CD14-positive monocyte (primary cell): ENCODE data around the gene TSPOAP1. TPM values are rescaled to one million over a fixed set of nuclear protein-coding genes. Genes with fewer than 3 reads are reported as not detected.

Experiments used
- DNase-seq, 3 donors: peaks; one replicate each; pipeline ENCODE4 v3.0.0-alpha.2; 2011 to 2022
- H2AFZ ChIP-seq: 2 replicates; pipeline ENCODE4 v1.6.0; 2012; ENCODE audit warnings: mild to moderate bottlenecking, low read depth, low read length, inconsistent platforms; ENCODE audit not compliant: insufficient read depth, poor library complexity, severe bottlenecking
- H3K27ac ChIP-seq, 2 donors: 1 replicate in 1 of 2; 2 replicates in 1 of 2; pipeline ENCODE4 v1.5.1; 2012 to 2013; ENCODE audit warnings: low read length in 2 of 2, control low read depth in 1 of 2, inconsistent platforms in 1 of 2, low read depth in 1 of 2, mild to moderate bottlenecking in 1 of 2
- H3K27me3 ChIP-seq, 2 donors: one replicate each; pipeline versions ENCODE4 v1.6.0 to v1.6.1; 2011 to 2013; ENCODE audit warnings: low read length in 2 of 2; ENCODE audit not compliant: control insufficient read depth in 2 of 2, insufficient read depth in 2 of 2
- H3K36me3 ChIP-seq, 2 donors: replicated peaks in 1 of 2; 1 replicate in 1 of 2; 2 replicates in 1 of 2; pipeline versions ENCODE4 v1.5.1 to v1.6.1; 2012 to 2013; ENCODE audit warnings: low read length in 2 of 2, control low read depth in 1 of 2, inconsistent platforms in 1 of 2, mild to moderate bottlenecking in 1 of 2; ENCODE audit not compliant: insufficient read depth in 2 of 2, control insufficient read depth in 1 of 2
- H3K4me1 ChIP-seq, 2 donors: 1 replicate in 1 of 2; 2 replicates in 1 of 2; pipeline versions ENCODE4 v1.5.1 to v1.6.1; 2012 to 2013; ENCODE audit warnings: low read length in 2 of 2, control low read depth in 1 of 2, inconsistent platforms in 1 of 2, mild to moderate bottlenecking in 1 of 2, moderate library complexity in 1 of 2; ENCODE audit not compliant: insufficient read depth in 2 of 2, control insufficient read depth in 1 of 2
- H3K4me2 ChIP-seq: replicated peaks from 2 replicates; pipeline ENCODE3; 2012; ENCODE audit warnings: low read length, moderate library complexity, mild to moderate bottlenecking; ENCODE audit not compliant: poor library complexity, severe bottlenecking; ENCODE audit errors: extremely low read depth
- H3K4me3 ChIP-seq, 3 experiments: fragments of 200-600 bp in 1 of 3; sonication (generic) in 1 of 3; replicated peaks in 1 of 3; 1 replicate in 2 of 3; 2 replicates in 1 of 3; pipeline ENCODE4 v1.5.1; 2011 to 2013; ENCODE audit warnings: low read length in 3 of 3, mild to moderate bottlenecking in 3 of 3, control low read depth in 2 of 3, low read depth in 2 of 3, inconsistent platforms in 1 of 3, moderate library complexity in 1 of 3
- H3K79me2 ChIP-seq: 2 replicates; pipeline ENCODE4 v1.6.0; 2012; ENCODE audit warnings: mild to moderate bottlenecking, control low read depth, inconsistent platforms, low read length, moderate library complexity; ENCODE audit not compliant: insufficient read depth
- H3K9ac ChIP-seq: 2 replicates; pipeline ENCODE4 v1.6.0; 2017; ENCODE audit warnings: low read length, mild to moderate bottlenecking; ENCODE audit not compliant: insufficient read depth, poor library complexity, severe bottlenecking
- H3K9me3 ChIP-seq, 2 donors: replicated peaks in 1 of 2; 1 replicate in 1 of 2; 2 replicates in 1 of 2; pipeline versions ENCODE4 v1.5.1 to v1.6.1; 2012 to 2013; ENCODE audit warnings: low read length in 2 of 2, control low read depth in 1 of 2; ENCODE audit not compliant: control insufficient read depth in 1 of 2, insufficient read depth in 1 of 2
- H4K20me1 ChIP-seq: 2 replicates; pipeline ENCODE4 v1.6.0; 2012; ENCODE audit warnings: mild to moderate bottlenecking, low read length, control low read depth, moderate library complexity; ENCODE audit not compliant: insufficient read depth
- H3K27ac Mint-ChIP-seq, 7 donors: one replicate each; pipeline ENCODE4 v1.8.0; 2020; ENCODE audit warnings: mild to moderate bottlenecking in 7 of 7, mixed read lengths in 7 of 7, moderate library complexity in 6 of 7, inconsistent platforms in 2 of 7
- H3K27me3 Mint-ChIP-seq, 3 donors: one replicate each; pipeline ENCODE4 v1.8.0; 2021 to 2022; ENCODE audit warnings: low read depth in 3 of 3, mild to moderate bottlenecking in 3 of 3, mixed read lengths in 3 of 3, moderate library complexity in 3 of 3, inconsistent platforms in 1 of 3
- H3K36me3 Mint-ChIP-seq, 2 donors: one replicate each; pipeline ENCODE4 v1.8.0; 2020; ENCODE audit warnings: mixed read lengths in 2 of 2, inconsistent platforms in 1 of 2, mild to moderate bottlenecking in 1 of 2
- H3K4me1 Mint-ChIP-seq: one replicate; pipeline ENCODE4 v1.8.0; 2020; ENCODE audit warnings: mild to moderate bottlenecking, mixed read lengths
- H3K4me3 Mint-ChIP-seq, 2 donors: one replicate each; pipeline ENCODE4 v1.8.0; 2020; ENCODE audit warnings: mild to moderate bottlenecking in 2 of 2, mixed read lengths in 2 of 2, moderate library complexity in 1 of 2
- H3K9me3 Mint-ChIP-seq, 7 donors: one replicate each; pipeline ENCODE4 v1.8.0; 2020 to 2022; ENCODE audit warnings: mixed read lengths in 7 of 7, mild to moderate bottlenecking in 6 of 7, moderate library complexity in 6 of 7, inconsistent platforms in 2 of 7
- WGBS: methylation state at CpG from one replicate; pipeline ENCODE4 v1.1.5; 2013; ENCODE audit warnings: missing lambda C conversion rate; ENCODE audit not compliant: insufficient coverage; 5-methylcytosine and 5-hydroxymethylcytosine counted together
- intact Hi-C, 2 donors: fragments of 100-400 bp; cut with micrococcal nuclease; formaldehyde crosslinking; loops; one replicate each; pipeline versions ENCODE4 v1.15.0 to v1.15.1; 2023
- polyA plus RNA-seq, 3 donors: library from polyadenylated mRNA; depleted of rRNA in 1 of 3; unstranded in 2 of 3; stranded (reverse) in 1 of 3; fragments of 300-500 nt in 2 of 3; fragments of >200 nt in 1 of 3; fragmentation: Illumina TruSeq in 2 of 3; gene quantifications; 1 replicate in 2 of 3; 2 replicates in 1 of 3; pipeline ENCODE4 v1.2.3, GENCODE V29; 2012 to 2021
- TF ChIP-seq, protein P1 (sequence below): fragments of 200-600 bp; IDR thresholded peaks from one replicate; pipeline ENCODE4 v1.8.0; 2022; ENCODE audit warnings: antibody characterized with exemption, mild to moderate bottlenecking

The TSPOAP1 gene
- polyA plus RNA-seq, 3 donors, result 0.10 to 14.0 (median 0.18) TPM

DNA sequence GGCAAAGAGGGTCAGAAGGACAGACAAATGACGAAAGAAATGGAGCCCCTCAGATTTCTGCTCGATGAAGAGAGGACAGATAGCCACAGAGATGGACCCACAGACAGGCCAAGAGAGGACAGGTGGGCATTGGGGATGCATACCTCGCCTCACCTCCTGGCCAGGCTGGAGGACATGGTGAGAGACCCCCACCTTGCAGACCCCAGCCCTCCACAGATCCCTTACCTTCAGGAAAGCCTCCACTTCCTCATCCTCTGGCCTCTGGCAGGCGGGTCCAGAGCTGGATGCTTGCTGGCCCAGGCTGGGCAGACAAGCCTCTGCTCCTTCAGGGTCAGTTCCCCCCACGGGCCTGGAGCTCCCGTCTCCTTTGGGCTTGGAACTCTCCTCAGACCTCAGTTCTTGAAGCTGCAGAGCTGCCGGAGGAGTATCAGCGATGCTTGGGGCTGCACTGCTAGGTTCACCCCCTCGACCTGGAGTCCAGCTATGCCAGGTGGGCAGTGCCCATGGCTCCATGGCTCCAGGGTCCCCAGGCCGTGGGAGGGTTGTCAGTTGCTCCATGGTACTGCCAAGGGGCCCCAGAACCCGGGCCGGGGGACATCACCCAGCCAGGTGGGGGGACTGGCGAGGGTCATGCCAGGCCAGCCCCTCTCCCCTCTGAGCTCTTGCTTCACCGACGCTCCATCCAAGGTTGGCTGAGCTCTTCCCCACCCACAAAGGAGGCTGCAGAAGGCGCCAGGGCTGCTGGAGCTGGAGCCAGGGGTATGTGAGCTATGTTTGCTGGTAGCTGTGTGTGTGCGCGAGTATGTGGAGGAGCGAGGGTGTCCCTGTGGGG is 1.0 kb downstream of the TSPOAP1 start:
- TF ChIP-seq, protein P1, sequence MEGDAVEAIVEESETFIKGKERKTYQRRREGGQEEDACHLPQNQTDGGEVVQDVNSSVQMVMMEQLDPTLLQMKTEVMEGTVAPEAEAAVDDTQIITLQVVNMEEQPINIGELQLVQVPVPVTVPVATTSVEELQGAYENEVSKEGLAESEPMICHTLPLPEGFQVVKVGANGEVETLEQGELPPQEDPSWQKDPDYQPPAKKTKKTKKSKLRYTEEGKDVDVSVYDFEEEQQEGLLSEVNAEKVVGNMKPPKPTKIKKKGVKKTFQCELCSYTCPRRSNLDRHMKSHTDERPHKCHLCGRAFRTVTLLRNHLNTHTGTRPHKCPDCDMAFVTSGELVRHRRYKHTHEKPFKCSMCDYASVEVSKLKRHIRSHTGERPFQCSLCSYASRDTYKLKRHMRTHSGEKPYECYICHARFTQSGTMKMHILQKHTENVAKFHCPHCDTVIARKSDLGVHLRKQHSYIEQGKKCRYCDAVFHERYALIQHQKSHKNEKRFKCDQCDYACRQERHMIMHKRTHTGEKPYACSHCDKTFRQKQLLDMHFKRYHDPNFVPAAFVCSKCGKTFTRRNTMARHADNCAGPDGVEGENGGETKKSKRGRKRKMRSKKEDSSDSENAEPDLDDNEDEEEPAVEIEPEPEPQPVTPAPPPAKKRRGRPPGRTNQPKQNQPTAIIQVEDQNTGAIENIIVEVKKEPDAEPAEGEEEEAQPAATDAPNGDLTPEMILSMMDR, result no peak
- peaks cover 11 to 38% of the 10 kb centered on the region in 2 donors for H3K27me3 ChIP-seq
- H3K4me3 ChIP-seq, result peak overlapping the region in 1 of 3 experiments; percentile 100
- H3K36me3 ChIP-seq, result peaks cover 9 to 18% of the 10 kb centered on the region in 2 donors
- intact Hi-C loops, result loop anchor here in 1 of 2 donors (2.0 to 5.0 kb wide), 3 partner anchors 35 to 50 kb away; no protein-coding TSS in a partner anchor
- peaks cover 58% of the 10 kb centered on the region for H3K4me1 Mint-ChIP-seq
- H4K20me1 ChIP-seq, result peaks cover 74% of the 10 kb centered on the region
- peak overlapping the region; percentile 99 for H3K4me2 ChIP-seq
- peak overlapping the region; percentile 98 for H3K9ac ChIP-seq
- H3K4me1 ChIP-seq, result peaks cover 64 to 67% of the 10 kb centered on the region in 2 donors
- DNase-seq, result peak in 1 of 3 donors; percentile 33
- H3K9me3 ChIP-seq, result peaks cover 0 to 6% of the 10 kb centered on the region in 2 donors
- peaks cover 60% of the 10 kb centered on the region for H3K79me2 ChIP-seq
- H3K4me3 Mint-ChIP-seq, result peak overlapping the region; percentile 75 to 79
- peaks cover 35 to 45% (median 45%) of the 10 kb centered on the region in 3 donors for H3K27me3 Mint-ChIP-seq
- 11% methylated on average over 11 of the region's 19 CpGs for WGBS
- H3K27ac ChIP-seq, result peak overlapping the region; percentile 88 to 100
- peaks cover 0 to 11% (median 7%) of the 10 kb centered on the region in 7 donors for H3K9me3 Mint-ChIP-seq
- H3K27ac Mint-ChIP-seq, result peak overlapping the region; percentile 85 to 99 (median 97)
- peaks cover 28 to 32% of the 10 kb centered on the region in 2 donors for H3K36me3 Mint-ChIP-seq
- no peak overlapping the region for H2AFZ ChIP-seq

DNA sequence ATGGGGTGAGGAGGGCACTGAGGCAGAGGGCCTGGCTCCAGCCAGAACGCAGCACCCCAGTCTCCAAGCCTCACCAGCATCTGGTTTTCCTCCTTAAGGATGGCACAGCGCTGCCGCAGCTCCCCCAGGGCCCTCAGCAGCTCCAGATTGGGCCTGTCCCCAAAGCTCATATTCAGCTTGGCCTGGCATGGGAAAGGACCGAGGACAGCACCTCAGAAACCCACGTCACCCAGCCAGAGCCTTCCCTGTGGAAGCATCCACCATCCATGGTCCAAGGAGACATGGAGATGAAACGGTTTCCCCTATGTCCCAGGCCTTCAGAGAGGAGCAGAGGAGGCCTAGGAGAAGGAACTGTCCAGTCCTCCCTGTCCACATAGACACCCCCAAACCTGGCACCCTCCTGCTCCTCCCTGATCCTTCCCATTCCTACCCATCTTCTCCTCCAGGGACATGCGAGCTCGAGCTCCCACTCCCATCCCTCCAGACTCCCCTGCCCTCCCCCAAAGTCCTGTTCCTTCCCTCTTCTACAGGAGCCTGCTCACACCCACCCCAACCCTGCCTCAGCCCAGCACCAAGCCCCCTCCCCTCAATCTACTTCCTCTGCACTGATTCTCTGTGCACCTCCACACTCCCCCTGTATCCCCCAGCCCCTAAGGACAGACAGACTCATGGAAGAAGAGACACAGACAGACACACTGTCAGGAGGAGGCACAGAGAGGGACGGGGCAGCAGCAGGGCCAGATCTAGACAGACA is 1.8 kb downstream of the TSPOAP1 start:
- intact Hi-C loops, result loop anchor here in 1 of 2 donors (5.0 kb wide), 2 partner anchors 36 to 49 kb away; no protein-coding TSS in a partner anchor
- Mint-ChIP-seq H3K9me3 (peaks cover 0 to 11% (median 5%) of the 10 kb centered on the region in 7 donors), H3K27me3 (peaks cover 41 to 51% (median 46%) of the 10 kb centered on the region in 3 donors), H3K36me3 (peaks cover 32 to 34% of the 10 kb centered on the region in 2 donors), H3K27ac (peak overlapping the region in 6 of 7 donors; percentile 46 to 85 (median 59)), H3K4me1 (peaks cover 58% of the 10 kb centered on the region), H3K4me3 (peak overlapping the region; percentile 2 to 69)
- H2AFZ ChIP-seq, result no peak overlapping the region
- peaks cover 52% of the 10 kb centered on the region for H3K79me2 ChIP-seq
- peaks cover 11 to 38% of the 10 kb centered on the region in 2 donors for H3K27me3 ChIP-seq
- peak in 1 of 3 donors; percentile 9 for DNase-seq
- H4K20me1 ChIP-seq, result peaks cover 67% of the 10 kb centered on the region
- no peak overlapping the region for H3K4me3 ChIP-seq
- TF ChIP-seq, protein P1, result no peak
- peaks cover 64 to 67% of the 10 kb centered on the region in 2 donors for H3K4me1 ChIP-seq
- H3K36me3 ChIP-seq, result peaks cover 9 to 14% of the 10 kb centered on the region in 2 donors
- H3K27ac ChIP-seq, result no peak overlapping the region
- H3K4me2 ChIP-seq, result peak overlapping the region; percentile 24
- peaks cover 0 to 6% of the 10 kb centered on the region in 2 donors for H3K9me3 ChIP-seq
- WGBS, result 42% methylated on average over 8 of the region's 9 CpGs
- H3K9ac ChIP-seq, result no peak overlapping the region
